CD4-positive, alpha-beta T cell treated with Interferon alpha-2 for 1 hour (primary cell): ENCODE measurements around the gene DAP.
"Not testable (repeated sequence)": the region's sequence is repeated elsewhere in the genome, so short reads cannot be mapped to it uniquely, and the experiment has no call there.

Experiments used
- DNase-seq, 2 donors: peaks; one replicate each; pipeline ENCODE4 v3.0.0-alpha.2; 2020 to 2022

The DAP gene

GRCh38 chr5:10668697-10669096 lies 92.3 kb downstream of the DAP start:
- no peak for DNase-seq

GRCh38 chr5:10667431-10668057 lies 93.5 kb downstream of the DAP start:
- no peak for DNase-seq

GRCh38 chr5:10666531-10667299 lies 94.3 kb downstream of the DAP start:
- DNase-seq, result no peak

- no peak for DNase-seq
Observed at GRCh38 chr5:10665799-10666198, 95.2 kb downstream of the DAP start.

- DNase-seq, result not testable (repeated sequence)
Observed at GRCh38 chr5:10664180-10664769, 96.8 kb downstream of the DAP start.

GRCh38 chr5:10663489-10664179 lies 97.4 kb downstream of the DAP start:
- no peak for DNase-seq

GRCh38 chr5:10662661-10663488 lies 98.2 kb downstream of the DAP start:
- no peak for DNase-seq

GRCh38 chr5:10662083-10662482 lies 99.0 kb downstream of the DAP start:
- DNase-seq, result no peak

- DNase-seq, result no peak
Observed at GRCh38 chr5:10661401-10661800, 99.6 kb downstream of the DAP start.

GRCh38 chr5:10660720-10661387 lies 100.2 kb downstream of the DAP start:
- DNase-seq, result no peak

- DNase-seq, result no peak
Observed at GRCh38 chr5:10660135-10660534, 100.9 kb downstream of the DAP start.

- DNase-seq, result no peak
Observed at GRCh38 chr5:10658265-10658664, 102.8 kb downstream of the DAP start.

- DNase-seq, result no peak
Observed at GRCh38 chr5:10655972-10656830, 104.8 kb downstream of the DAP start.

- no peak for DNase-seq
Observed at GRCh38 chr5:10655161-10655971, 105.7 kb downstream of the DAP start.

- no peak for DNase-seq
Observed at GRCh38 chr5:10654566-10654965, 106.5 kb downstream of the DAP start.

- DNase-seq, result no peak
Observed at GRCh38 chr5:10653751-10654400, 107.2 kb downstream of the DAP start.

GRCh38 chr5:10653043-10653442 lies 108.0 kb downstream of the DAP start:
- DNase-seq, result no peak

- DNase-seq, result no peak
Observed at GRCh38 chr5:10652606-10653005, 108.4 kb downstream of the DAP start.

GRCh38 chr5:10652151-10652550 lies 108.9 kb downstream of the DAP start:
- DNase-seq, result no peak
